Neural progenitor cell (in vitro differentiated cells): ENCODE data around the gene GFOD2. TPM values are rescaled to one million over a fixed set of nuclear protein-coding genes. Genes with fewer than 3 reads are reported as not detected.

ENCODE experiments used
- DNase-seq: peaks from one replicate; pipeline ENCODE4 v3.0.0-alpha.2; 2016; ENCODE audit warnings: low spot score
- H2AFZ ChIP-seq: fragments of 200-600 bp; sonication (generic); replicated peaks from 2 replicates; pipeline ENCODE4 v1.6.1; 2016; ENCODE audit warnings: antibody characterized with exemption
- H3F3A ChIP-seq: fragments of 200-600 bp; sonication (generic); 2 replicates; pipeline ENCODE4 v1.6.1; 2016; ENCODE audit warnings: antibody characterized with exemption, low read depth
- H3K27ac ChIP-seq: fragments of 200-600 bp; sonication (generic); 2 replicates; pipeline ENCODE4 v1.5.1; 2016; ENCODE audit warnings: mild to moderate bottlenecking
- H3K27me3 ChIP-seq: fragments of 200-600 bp; sonication (generic); 2 replicates; pipeline ENCODE4 v1.6.1; 2016; ENCODE audit warnings: mild to moderate bottlenecking, moderate library complexity
- H3K36me3 ChIP-seq: fragments of 200-600 bp; sonication (generic); 2 replicates; pipeline ENCODE4 v1.5.1; 2016
- H3K4me1 ChIP-seq: fragments of 200-600 bp; sonication (generic); 2 replicates; pipeline ENCODE4 v1.6.1; 2016; ENCODE audit warnings: mixed run types
- H3K4me2 ChIP-seq: fragments of 200-600 bp; sonication (generic); 2 replicates; pipeline ENCODE4 v1.6.1; 2016
- H3K4me3 ChIP-seq: fragments of 200-600 bp; sonication (generic); 2 replicates; pipeline ENCODE4 v1.5.1; 2016
- H3K79me2 ChIP-seq: fragments of 200-600 bp; sonication (generic); 2 replicates; pipeline ENCODE4 v1.6.1; 2016; ENCODE audit warnings: low read depth
- H3K9ac ChIP-seq: fragments of 200-600 bp; sonication (generic); 2 replicates; pipeline ENCODE4 v1.6.1; 2016
- H3K9me3 ChIP-seq: fragments of 200-600 bp; sonication (generic); 2 replicates; pipeline ENCODE4 v1.5.1; 2016; ENCODE audit warnings: low read depth
- H4K20me1 ChIP-seq: fragments of 200-600 bp; sonication (generic); 2 replicates; pipeline ENCODE4 v1.6.1; 2016; ENCODE audit warnings: low read depth
- H3K27ac Mint-ChIP-seq: 3 replicates; pipeline ENCODE4 v1.8.0; 2021; ENCODE audit warnings: mixed read lengths
- H3K27me3 Mint-ChIP-seq: 2 replicates; pipeline ENCODE4 v1.8.0; 2022; ENCODE audit warnings: low read depth, mild to moderate bottlenecking, inconsistent platforms, moderate library complexity, mixed read lengths; ENCODE audit not compliant: insufficient read depth
- H3K36me3 Mint-ChIP-seq: 3 replicates; pipeline ENCODE4 v1.8.0; 2021; ENCODE audit warnings: mixed read lengths
- H3K4me1 Mint-ChIP-seq: 3 replicates; pipeline ENCODE4 v1.8.0; 2021; ENCODE audit warnings: mixed read lengths
- H3K4me3 Mint-ChIP-seq: 3 replicates; pipeline ENCODE4 v1.8.0; 2021; ENCODE audit warnings: mild to moderate bottlenecking, moderate library complexity, mixed read lengths
- H3K9me3 Mint-ChIP-seq: 3 replicates; pipeline ENCODE4 v1.8.0; 2020; ENCODE audit warnings: mixed read lengths
- EZH2 ChIP-seq: fragments of 200-600 bp; sonication (generic); IDR thresholded peaks from 2 replicates; pipeline ENCODE4 v1.6.1; 2017; ENCODE audit warnings: antibody characterized with exemption, mild to moderate bottlenecking, moderate library complexity
- EZH2phosphoT487 ChIP-seq: fragments of 200-600 bp; sonication (generic); IDR thresholded peaks from 2 replicates; pipeline ENCODE4 v1.6.1; 2017; ENCODE audit warnings: antibody characterized with exemption
- total RNA-seq: library from RNA; depleted of rRNA; stranded (reverse); fragments of >200 nt; gene quantifications from 2 replicates; pipeline ENCODE4 v1.2.3, GENCODE V29; 2015; ENCODE audit warnings: low replicate concordance
- TF ChIP-seq, protein P1 (sequence below): fragments of 200-600 bp; sonication (generic); IDR thresholded peaks from 2 replicates; pipeline ENCODE4 v1.5.1; 2017; ENCODE audit warnings: antibody characterized with exemption, mild to moderate bottlenecking

GFOD2 gene
- total RNA-seq, 1 donor from 2014 or later = 13.2 TPM

DNA sequence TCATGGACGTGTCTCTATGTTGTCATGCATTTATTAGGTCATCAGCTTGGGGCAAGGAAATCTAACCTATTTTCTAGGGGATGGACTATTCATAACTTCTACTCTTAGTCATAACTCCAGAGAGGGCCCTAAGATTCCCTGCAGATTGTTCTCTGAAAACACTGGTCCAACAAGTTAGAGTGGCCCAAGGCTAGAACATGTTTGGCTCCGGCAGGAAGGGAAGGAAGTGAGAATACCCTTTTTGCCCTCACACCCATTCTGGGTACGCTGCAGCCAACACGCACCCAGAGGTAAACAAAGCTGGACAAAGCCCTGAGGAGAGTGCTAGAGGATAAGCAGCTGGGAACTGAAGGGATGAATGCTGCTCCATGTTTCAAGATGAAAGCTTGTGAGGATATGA is 42.6 kb downstream of the GFOD2 start:
- no peaks in the 10 kb centered on the region for H3K27me3 ChIP-seq
- no peak overlapping the region for H2AFZ ChIP-seq
- H3K9me3 Mint-ChIP-seq = no peaks in the 10 kb centered on the region
- no peaks in the 10 kb centered on the region for H3K36me3 ChIP-seq
- H4K20me1 ChIP-seq = no peaks in the 10 kb centered on the region
- H3K4me2 ChIP-seq = no peak overlapping the region
- peaks cover 6% of the 10 kb centered on the region for H3K36me3 Mint-ChIP-seq
- no peak overlapping the region for H3K27ac ChIP-seq
- H3K9me3 ChIP-seq = no peaks in the 10 kb centered on the region
- H3K4me3 Mint-ChIP-seq = no peak overlapping the region
- no peak overlapping the region for H3K27ac Mint-ChIP-seq
- no peak overlapping the region for H3K4me3 ChIP-seq
- TF ChIP-seq EZH2 (no peak), EZH2phosphoT487 (no peak)
- TF ChIP-seq, protein P1, sequence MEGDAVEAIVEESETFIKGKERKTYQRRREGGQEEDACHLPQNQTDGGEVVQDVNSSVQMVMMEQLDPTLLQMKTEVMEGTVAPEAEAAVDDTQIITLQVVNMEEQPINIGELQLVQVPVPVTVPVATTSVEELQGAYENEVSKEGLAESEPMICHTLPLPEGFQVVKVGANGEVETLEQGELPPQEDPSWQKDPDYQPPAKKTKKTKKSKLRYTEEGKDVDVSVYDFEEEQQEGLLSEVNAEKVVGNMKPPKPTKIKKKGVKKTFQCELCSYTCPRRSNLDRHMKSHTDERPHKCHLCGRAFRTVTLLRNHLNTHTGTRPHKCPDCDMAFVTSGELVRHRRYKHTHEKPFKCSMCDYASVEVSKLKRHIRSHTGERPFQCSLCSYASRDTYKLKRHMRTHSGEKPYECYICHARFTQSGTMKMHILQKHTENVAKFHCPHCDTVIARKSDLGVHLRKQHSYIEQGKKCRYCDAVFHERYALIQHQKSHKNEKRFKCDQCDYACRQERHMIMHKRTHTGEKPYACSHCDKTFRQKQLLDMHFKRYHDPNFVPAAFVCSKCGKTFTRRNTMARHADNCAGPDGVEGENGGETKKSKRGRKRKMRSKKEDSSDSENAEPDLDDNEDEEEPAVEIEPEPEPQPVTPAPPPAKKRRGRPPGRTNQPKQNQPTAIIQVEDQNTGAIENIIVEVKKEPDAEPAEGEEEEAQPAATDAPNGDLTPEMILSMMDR = no peak
- peaks cover 4% of the 10 kb centered on the region for H3K27me3 Mint-ChIP-seq
- no peak for DNase-seq
- H3K4me1 Mint-ChIP-seq = peaks cover 12% of the 10 kb centered on the region
- H3K4me1 ChIP-seq = no peaks in the 10 kb centered on the region
- H3K79me2 ChIP-seq = no peaks in the 10 kb centered on the region
- no peak overlapping the region for H3K9ac ChIP-seq
- no peaks in the 10 kb centered on the region for H3F3A ChIP-seq

DNA sequence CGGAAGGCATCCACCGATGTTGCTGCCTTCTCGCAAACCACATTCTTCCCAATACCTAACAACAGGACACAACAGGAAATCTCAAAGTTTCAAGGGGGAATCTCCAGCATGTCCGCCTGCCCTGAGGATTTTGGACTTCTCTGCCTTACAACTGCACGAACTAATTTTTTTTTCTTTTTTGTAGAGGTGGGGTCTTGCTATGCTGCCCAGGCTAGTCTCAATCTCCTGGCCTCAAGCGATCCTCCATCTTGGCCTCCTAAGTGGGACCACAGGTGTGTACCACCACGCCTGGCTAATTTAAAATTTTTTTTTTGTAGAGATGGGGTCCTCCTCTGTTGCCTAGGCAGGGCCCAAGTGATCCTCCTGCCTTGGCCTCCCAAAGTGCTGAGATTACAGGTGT is 43.1 kb downstream of the GFOD2 start:
- no peaks in the 10 kb centered on the region for H3K36me3 ChIP-seq
- no peak overlapping the region for H3K4me2 ChIP-seq
- H2AFZ ChIP-seq = no peak overlapping the region
- Mint-ChIP-seq H3K27ac (no peak overlapping the region), H3K36me3 (peaks cover 6% of the 10 kb centered on the region), H3K9me3 (no peaks in the 10 kb centered on the region), H3K4me3 (no peak overlapping the region), H3K27me3 (peaks cover 4% of the 10 kb centered on the region), H3K4me1 (peaks cover 12% of the 10 kb centered on the region)
- no peaks in the 10 kb centered on the region for H3F3A ChIP-seq
- no peak overlapping the region for H3K4me3 ChIP-seq
- DNase-seq = no peak
- H3K9me3 ChIP-seq = no peaks in the 10 kb centered on the region
- no peaks in the 10 kb centered on the region for H3K79me2 ChIP-seq
- no peaks in the 10 kb centered on the region for H3K4me1 ChIP-seq
- H3K9ac ChIP-seq = no peak overlapping the region
- H3K27me3 ChIP-seq = no peaks in the 10 kb centered on the region
- H3K27ac ChIP-seq = no peak overlapping the region
- TF ChIP-seq EZH2phosphoT487 (no peak), EZH2 (no peak)
- TF ChIP-seq, protein P1 = no peak
- no peaks in the 10 kb centered on the region for H4K20me1 ChIP-seq

DNA sequence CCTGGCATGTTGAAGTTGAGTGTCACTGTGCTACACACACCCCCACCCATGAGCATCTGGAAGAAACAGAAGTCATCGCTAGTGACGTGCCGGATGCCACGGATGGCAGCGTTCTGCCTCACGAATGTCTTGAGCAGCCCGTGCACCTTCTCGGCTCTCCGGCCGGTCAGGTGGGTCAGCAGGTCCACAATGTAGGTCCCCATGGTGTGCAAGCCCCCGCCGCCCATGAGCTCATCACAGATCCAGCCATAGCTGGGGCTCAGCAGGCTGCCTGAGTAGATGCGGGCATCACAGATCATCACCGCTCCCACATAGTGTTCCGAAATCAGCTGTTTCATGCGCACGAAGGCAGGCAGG is 43.6 kb downstream of the GFOD2 start:
- no peak for TF ChIP-seq EZH2phosphoT487
- TF ChIP-seq EZH2 = no peak
- TF ChIP-seq, protein P1 = no peak
- Mint-ChIP-seq H3K4me3 (no peak overlapping the region), H3K36me3 (peaks cover 6% of the 10 kb centered on the region), H3K4me1 (peaks cover 12% of the 10 kb centered on the region), H3K9me3 (no peaks in the 10 kb centered on the region), H3K27me3 (peaks cover 4% of the 10 kb centered on the region), H3K27ac (no peak overlapping the region)
- H3K4me1 ChIP-seq = no peaks in the 10 kb centered on the region
- no peak overlapping the region for H3K27ac ChIP-seq
- no peaks in the 10 kb centered on the region for H3F3A ChIP-seq
- no peaks in the 10 kb centered on the region for H3K36me3 ChIP-seq
- no peaks in the 10 kb centered on the region for H3K79me2 ChIP-seq
- no peak overlapping the region for H3K4me2 ChIP-seq
- no peak overlapping the region for H3K4me3 ChIP-seq
- H4K20me1 ChIP-seq = no peaks in the 10 kb centered on the region
- no peaks in the 10 kb centered on the region for H3K9me3 ChIP-seq
- no peak for DNase-seq
- H3K9ac ChIP-seq = no peak overlapping the region
- H2AFZ ChIP-seq = no peak overlapping the region
- no peaks in the 10 kb centered on the region for H3K27me3 ChIP-seq
